ENCODE results near the gene MTURN. TPM values are rescaled to one million over a fixed set of nuclear protein-coding genes. Genes with fewer than 3 reads are reported as not detected.

MTURN gene
- total and polyA plus RNA-seq, 4 donors = 13.5 to 79.6 (median 23.0) TPM

DNA sequence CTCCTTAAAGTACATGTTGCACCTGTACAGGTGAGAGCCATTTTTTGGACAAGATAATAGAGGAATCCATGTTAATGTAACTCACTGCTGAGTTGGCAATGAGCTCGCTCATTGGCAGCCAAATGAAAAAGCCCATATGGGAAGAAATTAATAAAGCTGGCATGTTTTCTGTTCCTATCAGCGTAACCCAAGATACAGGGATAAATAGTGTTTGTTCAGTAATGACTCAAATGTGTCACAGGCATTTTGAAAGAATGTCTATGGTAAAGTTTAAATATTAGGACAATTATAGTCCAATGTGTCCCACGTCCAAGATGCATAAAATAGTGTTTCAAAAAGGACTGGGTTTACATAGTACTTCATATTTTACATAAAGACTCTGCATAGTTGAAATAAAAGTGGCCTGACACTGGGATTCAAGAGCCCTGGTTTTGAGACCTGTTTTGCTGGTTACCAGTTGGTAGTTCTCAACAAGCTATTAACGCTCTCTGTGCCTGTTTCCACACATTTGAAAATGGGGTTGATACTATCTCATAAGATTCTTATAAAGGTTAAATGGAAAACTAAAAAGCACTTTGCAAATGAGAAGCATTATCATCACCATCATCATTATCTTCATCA is 49.1 kb downstream of the MTURN start:
- H3K27me3 ChIP-seq (ENCODE audit: control insufficient read depth in 3 of 3, insufficient read depth in 3 of 3, low read length in 2 of 3) = no peaks in the 10 kb centered on the region
- TF ChIP-seq, protein P1, sequence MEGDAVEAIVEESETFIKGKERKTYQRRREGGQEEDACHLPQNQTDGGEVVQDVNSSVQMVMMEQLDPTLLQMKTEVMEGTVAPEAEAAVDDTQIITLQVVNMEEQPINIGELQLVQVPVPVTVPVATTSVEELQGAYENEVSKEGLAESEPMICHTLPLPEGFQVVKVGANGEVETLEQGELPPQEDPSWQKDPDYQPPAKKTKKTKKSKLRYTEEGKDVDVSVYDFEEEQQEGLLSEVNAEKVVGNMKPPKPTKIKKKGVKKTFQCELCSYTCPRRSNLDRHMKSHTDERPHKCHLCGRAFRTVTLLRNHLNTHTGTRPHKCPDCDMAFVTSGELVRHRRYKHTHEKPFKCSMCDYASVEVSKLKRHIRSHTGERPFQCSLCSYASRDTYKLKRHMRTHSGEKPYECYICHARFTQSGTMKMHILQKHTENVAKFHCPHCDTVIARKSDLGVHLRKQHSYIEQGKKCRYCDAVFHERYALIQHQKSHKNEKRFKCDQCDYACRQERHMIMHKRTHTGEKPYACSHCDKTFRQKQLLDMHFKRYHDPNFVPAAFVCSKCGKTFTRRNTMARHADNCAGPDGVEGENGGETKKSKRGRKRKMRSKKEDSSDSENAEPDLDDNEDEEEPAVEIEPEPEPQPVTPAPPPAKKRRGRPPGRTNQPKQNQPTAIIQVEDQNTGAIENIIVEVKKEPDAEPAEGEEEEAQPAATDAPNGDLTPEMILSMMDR (IDR thresholded peaks at IDR 0.05; ENCODE audit: control extremely low read depth, extremely low read depth) = no peak
- DNase-seq (peak in 2 of 3 donors; percentile 60 to 68), ATAC-seq (ENCODE audit: insufficient read depth, low FRiP score) (no peak)
- no peak overlapping the region for H3K4me3 ChIP-seq
- H3K27ac ChIP-seq (ENCODE audit: low read depth in 1 of 2, low read length in 1 of 2) = no peak overlapping the region
- peaks cover 0 to 32% (median 6%) of the 10 kb centered on the region in 5 donors for H3K4me1 ChIP-seq (ENCODE audit: control insufficient read depth in 5 of 5, insufficient read depth in 5 of 5, low read length in 5 of 5)
- H3K36me3 ChIP-seq (ENCODE audit: control insufficient read depth in 4 of 4, insufficient read depth in 4 of 4, low read length in 4 of 4) = no peaks in the 10 kb centered on the region
- WGBS, 2 donors = 73 to 88% methylated on average over 4 of the region's 4 CpGs
- H3K9me3 ChIP-seq (ENCODE audit: control insufficient read depth in 4 of 4, insufficient read depth in 3 of 4, low read length in 3 of 4) = peaks cover 0 to 3% (median 0%) of the 10 kb centered on the region in 4 donors
- no peak overlapping the region for H3K9ac ChIP-seq (ENCODE audit: insufficient read depth in 1 of 2, low read length in 2 of 2)

DNA sequence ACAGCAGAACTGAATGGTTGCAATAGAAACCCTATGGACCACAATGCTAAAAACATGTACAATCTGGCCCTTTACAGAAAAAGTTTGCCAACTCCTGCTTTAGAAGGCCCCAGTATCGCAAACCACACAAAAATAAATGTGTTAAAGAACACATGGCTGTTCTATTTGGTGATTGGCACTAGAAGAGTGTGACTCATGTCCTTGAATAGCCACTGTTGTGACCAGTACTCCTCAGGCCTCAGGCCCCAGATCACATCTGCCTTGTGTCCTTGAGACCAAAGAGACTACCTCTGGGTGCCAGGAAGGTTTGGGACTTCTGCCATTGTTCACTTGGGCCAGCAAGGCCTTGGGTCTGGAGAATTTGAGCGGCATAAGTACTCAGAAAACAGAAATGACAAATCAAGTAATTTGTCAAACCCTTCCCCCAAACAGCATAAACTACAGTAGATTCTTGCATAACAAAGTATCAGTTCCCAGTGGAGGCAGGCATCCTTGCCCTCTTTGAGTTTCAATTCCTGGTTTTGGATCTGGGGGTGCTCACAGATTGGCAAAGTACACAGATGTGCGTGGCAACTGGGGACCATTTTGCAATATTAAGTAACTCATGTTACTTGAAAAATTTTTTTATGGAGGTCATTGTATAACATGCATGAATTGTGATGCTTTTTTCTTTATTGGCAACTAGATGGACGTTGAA is 50.2 kb downstream of the MTURN start:
- no peak overlapping the region for H3K4me3 ChIP-seq
- ATAC-seq (ENCODE audit: insufficient read depth, low FRiP score) = peak; percentile 67
- TF ChIP-seq, protein P1 (IDR thresholded peaks at IDR 0.05; ENCODE audit: control extremely low read depth, extremely low read depth) = no peak
- WGBS, 2 donors = 68 to 72% methylated on average over 4 of the region's 4 CpGs
- H3K36me3 ChIP-seq (ENCODE audit: control insufficient read depth in 4 of 4, insufficient read depth in 4 of 4, low read length in 4 of 4) = no peaks in the 10 kb centered on the region
- DNase-seq = no peak
- H3K9ac ChIP-seq (ENCODE audit: insufficient read depth in 1 of 2, low read length in 2 of 2) = no peak overlapping the region
- peak overlapping the region; percentile 49 to 68 for H3K27ac ChIP-seq (ENCODE audit: low read depth in 1 of 2, low read length in 1 of 2)
- peaks cover 0 to 3% (median 0%) of the 10 kb centered on the region in 4 donors for H3K9me3 ChIP-seq (ENCODE audit: control insufficient read depth in 4 of 4, insufficient read depth in 3 of 4, low read length in 3 of 4)
- peaks cover 0 to 28% (median 6%) of the 10 kb centered on the region in 5 donors for H3K4me1 ChIP-seq (ENCODE audit: control insufficient read depth in 5 of 5, insufficient read depth in 5 of 5, low read length in 5 of 5)
- H3K27me3 ChIP-seq (ENCODE audit: control insufficient read depth in 3 of 3, insufficient read depth in 3 of 3, low read length in 2 of 3) = no peaks in the 10 kb centered on the region

DNA sequence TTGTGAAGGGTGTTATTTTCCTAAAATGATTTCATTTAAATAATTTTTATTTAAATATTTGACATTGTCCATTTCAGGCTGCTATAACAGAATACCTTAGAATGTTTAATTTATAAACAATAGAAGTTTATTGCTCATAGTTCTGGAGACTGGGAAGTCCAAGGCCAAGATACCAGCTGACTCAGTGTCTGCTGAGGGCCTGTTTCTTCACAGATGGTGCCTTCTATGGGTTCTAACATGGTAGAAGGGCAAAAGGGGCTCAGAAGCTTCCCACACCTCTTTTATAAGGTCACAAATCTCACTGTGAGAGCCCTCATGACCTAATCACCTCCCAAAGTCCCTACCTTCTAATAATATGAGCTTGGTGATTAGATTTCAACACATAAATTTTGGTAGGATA is 50.7 kb downstream of the MTURN start:
- Histone ChIP-seq H3K36me3 (ENCODE audit: control insufficient read depth in 4 of 4, insufficient read depth in 4 of 4, low read length in 4 of 4) (no peaks in the 10 kb centered on the region), H3K27me3 (ENCODE audit: control insufficient read depth in 3 of 3, insufficient read depth in 3 of 3, low read length in 2 of 3) (no peaks in the 10 kb centered on the region)

More for the DNA sequence above, 50.7 kb downstream of the MTURN start:
- no peak for ATAC-seq (ENCODE audit: insufficient read depth, low FRiP score)
- no peak overlapping the region for H3K4me3 ChIP-seq
- TF ChIP-seq, protein P1 (IDR thresholded peaks at IDR 0.05; ENCODE audit: control extremely low read depth, extremely low read depth) = no peak
- H3K9me3 ChIP-seq (ENCODE audit: control insufficient read depth in 4 of 4, insufficient read depth in 3 of 4, low read length in 3 of 4) = peaks cover 0 to 3% (median 0%) of the 10 kb centered on the region in 4 donors
- H3K27ac ChIP-seq (ENCODE audit: low read depth in 1 of 2, low read length in 1 of 2) = peak overlapping the region in 1 of 2 donors; percentile 34
- H3K4me1 ChIP-seq (ENCODE audit: control insufficient read depth in 5 of 5, insufficient read depth in 5 of 5, low read length in 5 of 5) = peaks cover 0 to 28% (median 6%) of the 10 kb centered on the region in 5 donors
- DNase-seq = no peak
- H3K9ac ChIP-seq (ENCODE audit: insufficient read depth in 1 of 2, low read length in 2 of 2) = no peak overlapping the region

Measured in lung (tissue), 12 donors.